T-helper 2 cell (primary cell): ENCODE results near the gene ZNF197.
"Not testable (repeated sequence)": the region's sequence is repeated elsewhere in the genome, so short reads cannot be mapped to it uniquely, and the experiment has no call there.

Experiments
- DNase-seq, 5 experiments: peaks; one replicate each; pipeline versions ENCODE4 v3.0.0 to v3.0.0-alpha.2; 2012 to 2022
- total RNA-seq, 2 donors: gene quantifications; one replicate each; lab custom pipeline; 2026; lab: John Stamatoyannopoulos, UW

Gene ZNF197
- 7.5 to 22.8 reads per million in 2 donors for total RNA-seq

GRCh38 chr3:44624749-44625480 lies at the start of gene ZNF197:
Gene ZNF197 (plus strand): TSS chr3:44625036. CDS start chr3:44629155, 4,119 bp downstream.
- DNase-seq, result peak in 4 of 5 experiments; percentile 16 to 79 (median 24)

- no peak for DNase-seq
These were observed 48.2 kb upstream of the ZNF197 start for GRCh38 chr3:44576613-44577012.

GRCh38 chr3:44577354-44577952 lies 47.4 kb upstream of the ZNF197 start:
- not testable (repeated sequence) for DNase-seq

- DNase-seq, result not testable (repeated sequence)
These were observed 46.5 kb upstream of the ZNF197 start for GRCh38 chr3:44578316-44578715.

GRCh38 chr3:44578924-44579515 lies 45.8 kb upstream of the ZNF197 start:
- not testable (repeated sequence) for DNase-seq

GRCh38 chr3:44579749-44580148 lies 45.1 kb upstream of the ZNF197 start:
- DNase-seq, result not testable (repeated sequence)

GRCh38 chr3:44580971-44581370 lies 43.9 kb upstream of the ZNF197 start:
- DNase-seq, result not testable (repeated sequence)

- DNase-seq, result no peak
These were observed 40.0 kb upstream of the ZNF197 start, which contains the start of gene ZNF660 for GRCh38 chr3:44584646-44585501. Gene ZNF660 (plus strand): TSS chr3:44584964. CDS start chr3:44594194, 9,230 bp downstream.

GRCh38 chr3:44596621-44597020 lies 28.2 kb upstream of the ZNF197 start:
- DNase-seq, result no peak

- no peak for DNase-seq
These were observed 23.1 kb upstream of the ZNF197 start for GRCh38 chr3:44601749-44602148.

- DNase-seq, result no peak
These were observed 12.2 kb upstream of the ZNF197 start for GRCh38 chr3:44612678-44613077.

GRCh38 chr3:44628716-44629115 lies 3.9 kb downstream of the ZNF197 start:
- DNase-seq, result no peak

- no peak for DNase-seq
These were observed 7.4 kb downstream of the ZNF197 start for GRCh38 chr3:44632193-44632592.

GRCh38 chr3:44642337-44642736 lies 17.5 kb downstream of the ZNF197 start:
- DNase-seq, result no peak

GRCh38 chr3:44643024-44643423 lies 18.2 kb downstream of the ZNF197 start:
- DNase-seq, result no peak

- peak in 1 of 5 experiments; percentile 7 for DNase-seq
These were observed 22.9 kb downstream of the ZNF197 start for GRCh38 chr3:44647771-44648170.

GRCh38 chr3:44648564-44649229 lies 23.9 kb downstream of the ZNF197 start, which contains the start of gene ZNF35:
Gene ZNF35 (plus strand): TSS chr3:44648732. CDS start chr3:44651068, 2,336 bp downstream.
- peak in 1 of 5 experiments; percentile 54 for DNase-seq

GRCh38 chr3:44649709-44650108 lies 24.9 kb downstream of the ZNF197 start:
- DNase-seq, result no peak

- DNase-seq, result no peak
These were observed 29.2 kb downstream of the ZNF197 start for GRCh38 chr3:44654039-44654438.

- no peak for DNase-seq
These were observed 34.2 kb downstream of the ZNF197 start for GRCh38 chr3:44659015-44659414.

- DNase-seq, result no peak
These were observed 34.6 kb downstream of the ZNF197 start for GRCh38 chr3:44659434-44659833.

GRCh38 chr3:44661189-44661588 lies 36.4 kb downstream of the ZNF197 start:
- no peak for DNase-seq
